Esophagus muscularis mucosa (tissue), 3 donors: ENCODE data around the gene NPTN.

Source experiments
- CTCF ChIP-seq, 3 experiments: fragments of 200-600 bp in 2 of 3; fragments of 450-650 bp in 1 of 3; sonication (generic) in 2 of 3; IDR thresholded peaks; one replicate each; pipeline ENCODE4 v1.5.1; 2017 to 2019; ENCODE audit warnings: antibody characterized with exemption in 3 of 3, mild to moderate bottlenecking in 2 of 3, moderate library complexity in 1 of 3
- EP300 ChIP-seq: sonication (generic); formaldehyde crosslinking; IDR thresholded peaks from one replicate; pipeline ENCODE4 v1.6.1; 2017; ENCODE audit warnings: antibody characterized with exemption

GRCh38 chr15:73681063-73681462 lies 47.9 kb upstream of the NPTN start:
- TF ChIP-seq EP300 (no peak), CTCF (IDR thresholded peaks at IDR 0.05) (no peak)
